A549 (cell line): ENCODE measurements around the gene ADIPOQ. TPM values are rescaled to one million over a fixed set of nuclear protein-coding genes. Genes with fewer than 3 reads are reported as not detected.
"Not testable (repeated sequence)": the region's sequence is repeated elsewhere in the genome, so short reads cannot be mapped to it uniquely, and the experiment has no call there.

Source experiments
- ATAC-seq, 2 experiments: fragments of 200-7000 bp in 1 of 2; fragments of >200 bp in 1 of 2; cut with Nextera tagmentation in 1 of 2; cut with Tn5 transposase in 1 of 2; 3 replicates each; pipeline versions ENCODE4 v1.8.0 to v1.9.1; 2018 to 2020; ENCODE audit warnings: mild to moderate bottlenecking in 1 of 2, moderate library complexity in 1 of 2
- CTCF ChIA-PET: fragments of 300-600 bp; sonication (Branson Sonifier 250); formaldehyde crosslinking; extraction: SDS; loops from one replicate; lab custom pipeline; 2021; ENCODE audit warnings: antibody characterized with exemption, inconsistent platforms; lab: Yijun Ruan, JAX
- POLR2A ChIA-PET: fragments of 350-600 bp; formaldehyde crosslinking; extraction: SDS; loops from one replicate; lab custom pipeline; 2021; ENCODE audit warnings: antibody characterized with exemption, inconsistent platforms; lab: Yijun Ruan, JAX
- DNase-seq, 2 experiments: peaks; one replicate each; pipeline versions ENCODE4 v3.0.0 to v3.0.0-alpha.2; 2011 to 2016; ENCODE audit warnings: low read depth in 1 of 2, low spot score in 1 of 2
- FAIRE-seq: peaks from 2 replicates; lab custom pipeline; 2011; peaks lifted over from hg19 to GRCh38; lab: Jason Lieb, UNC
- H3K27ac ChIP-seq, 2 experiments: fragments of >200 bp; sonication (Bioruptor Twin); formaldehyde crosslinking; 3 replicates each; pipeline ENCODE4 v1.5.1; 2016 to 2017
- H3K4me1 ChIP-seq: fragments of >200 bp; sonication (Bioruptor Twin); formaldehyde crosslinking; 3 replicates; pipeline ENCODE4 v1.6.1; 2016
- H3K4me2 ChIP-seq: fragments of >200 bp; sonication (Bioruptor Twin); formaldehyde crosslinking; 3 replicates; pipeline ENCODE4 v1.6.1; 2016
- H3K4me3 ChIP-seq: fragments of >200 bp; sonication (Bioruptor Twin); formaldehyde crosslinking; 3 replicates; pipeline ENCODE4 v1.5.1; 2016
- H3K9me3 ChIP-seq: fragments of >200 bp; sonication (Bioruptor Twin); formaldehyde crosslinking; 3 replicates; pipeline ENCODE4 v1.6.1; 2016
- ATOH8 ChIP-seq: fragments of 250-450 bp; sonication (Bioruptor Pico); IDR thresholded peaks from 2 replicates; pipeline ENCODE4 v1.5.0; 2020; ENCODE audit warnings: low read depth, mild to moderate bottlenecking, moderate library complexity
- BHLHE40 ChIP-seq: IDR thresholded peaks from 2 replicates; pipeline ENCODE4 v1.6.1; 2012; ENCODE audit warnings: low read depth, low read length, inconsistent platforms
- CBX2 ChIP-seq: fragments of 200-600 bp; sonication (generic); IDR thresholded peaks from 2 replicates; pipeline ENCODE4 v1.6.1; 2016; ENCODE audit warnings: low read depth, mild to moderate bottlenecking, borderline replicate concordance
- CEBPB ChIP-seq, 2 experiments: fragments of >200 bp in 1 of 2; sonication (Bioruptor Twin) in 1 of 2; formaldehyde crosslinking in 1 of 2; IDR thresholded peaks; 2 replicates each; pipeline ENCODE4 v1.6.1; 2012 to 2016
- EHMT2 ChIP-seq: fragments of 200-600 bp; sonication (generic); IDR thresholded peaks from 2 replicates; pipeline ENCODE4 v1.6.1; 2016; ENCODE audit warnings: antibody characterized with exemption, low read depth, mild to moderate bottlenecking, moderate library complexity
- FOSL2 ChIP-seq, 2 experiments: fragments of 450-650 bp in 1 of 2; fragments of >200 bp in 1 of 2; sonication (Bioruptor Twin) in 1 of 2; formaldehyde crosslinking; IDR thresholded peaks; 2 replicates each; pipeline versions ENCODE4 v1.5.0 to v1.6.1; 2016 to 2020; ENCODE audit warnings: mild to moderate bottlenecking in 1 of 2, moderate library complexity in 1 of 2
- FOXS1 ChIP-seq: fragments of 250-450 bp; sonication (Bioruptor Pico); IDR thresholded peaks from 2 replicates; pipeline ENCODE4 v1.5.0; 2020; ENCODE audit warnings: mild to moderate bottlenecking, moderate library complexity
- GATA3 ChIP-seq: IDR thresholded peaks from 2 replicates; pipeline ENCODE4 v1.6.1; 2012; ENCODE audit warnings: borderline replicate concordance
- HES2 ChIP-seq: fragments of >200 bp; sonication (Bioruptor Twin); formaldehyde crosslinking; IDR thresholded peaks from 2 replicates; pipeline ENCODE4 v1.6.1; 2016
- HOXB13 ChIP-seq: fragments of 250-450 bp; sonication (Bioruptor Pico); IDR thresholded peaks from 2 replicates; pipeline ENCODE4 v1.5.0; 2020; ENCODE audit warnings: low read depth, mild to moderate bottlenecking, moderate library complexity
- JUN ChIP-seq, 2 experiments: fragments of >200 bp; sonication (Bioruptor Twin); formaldehyde crosslinking; IDR thresholded peaks; 2 replicates in 1 of 2; 3 replicates in 1 of 2; pipeline ENCODE4 v1.6.1; 2016 to 2017
- JUNB ChIP-seq: fragments of >200 bp; sonication (Bioruptor Twin); formaldehyde crosslinking; IDR thresholded peaks from 2 replicates; pipeline ENCODE4 v1.6.1; 2016
- KDM1A ChIP-seq: fragments of 200-600 bp; sonication (generic); IDR thresholded peaks from 2 replicates; pipeline ENCODE4 v1.6.1; 2016; ENCODE audit warnings: low read depth, mild to moderate bottlenecking
- KDM5A ChIP-seq: fragments of 200-600 bp; sonication (generic); IDR thresholded peaks from 2 replicates; pipeline ENCODE4 v1.6.1; 2016; ENCODE audit warnings: antibody characterized with exemption, mild to moderate bottlenecking
- MAFK ChIP-seq: fragments of 450-650 bp; IDR thresholded peaks from 2 replicates; pipeline ENCODE4 v1.6.1; 2014; ENCODE audit not compliant: partially characterized antibody
- MAX ChIP-seq: IDR thresholded peaks from 2 replicates; pipeline ENCODE4 v1.6.1; 2012
- NPAS2 ChIP-seq: fragments of 250-450 bp; sonication (Bioruptor Pico); IDR thresholded peaks from 2 replicates; pipeline ENCODE4 v1.8.0; 2022; ENCODE audit warnings: mild to moderate bottlenecking, moderate library complexity, borderline replicate concordance
- PHF8 ChIP-seq: fragments of 200-600 bp; sonication (generic); IDR thresholded peaks from 2 replicates; pipeline ENCODE4 v1.6.1; 2016; ENCODE audit warnings: low read depth, mild to moderate bottlenecking, antibody characterized with exemption, moderate library complexity, borderline replicate concordance
- RARB ChIP-seq: fragments of 250-450 bp; sonication (Bioruptor Pico); IDR thresholded peaks from 2 replicates; pipeline ENCODE4 v1.8.0; 2021; ENCODE audit warnings: mild to moderate bottlenecking, moderate library complexity
- RCOR1 ChIP-seq: fragments of 150-350 bp; IDR thresholded peaks from 2 replicates; pipeline ENCODE4 v1.6.1; 2014; ENCODE audit warnings: antibody characterized with exemption, low read length, low read depth
- TP53 ChIP-seq: fragments of 250-450 bp; sonication (Bioruptor Pico); IDR thresholded peaks from 2 replicates; pipeline ENCODE4 v1.5.0; 2021; ENCODE audit warnings: mild to moderate bottlenecking, moderate library complexity
- USF2 ChIP-seq: fragments of 450-650 bp; IDR thresholded peaks from 2 replicates; pipeline ENCODE4 v1.6.1; 2014; ENCODE audit warnings: antibody characterized with exemption
- ZFP36 ChIP-seq: fragments of 450-650 bp; IDR thresholded peaks from 2 replicates; pipeline ENCODE4 v1.6.1; 2014; ENCODE audit warnings: borderline replicate concordance; ENCODE audit not compliant: partially characterized antibody
- WGBS: methylation state at CpG from one replicate; pipeline ENCODE4 v1.1.6; 2017; ENCODE audit errors: missing lambda C conversion rate; 5-methylcytosine and 5-hydroxymethylcytosine counted together
- polyA plus RNA-seq, 4 experiments: library from polyadenylated mRNA; depleted of rRNA in 3 of 4; stranded (reverse); fragments of >200 nt; fragmentation: RNase III in 1 of 4; extraction: RNeasy Plus Mini Kit Qiagen cat#74134 plus additional on column Dnase treatment in 1 of 4; gene quantifications; 2 replicates in 3 of 4; 3 replicates in 1 of 4; pipeline ENCODE4 v1.2.3, GENCODE V29; 2011 to 2017

Gene ADIPOQ
- polyA plus RNA-seq, 2 of the 4 experiments (the other 2 are of a cell fraction): not detected

DNA sequence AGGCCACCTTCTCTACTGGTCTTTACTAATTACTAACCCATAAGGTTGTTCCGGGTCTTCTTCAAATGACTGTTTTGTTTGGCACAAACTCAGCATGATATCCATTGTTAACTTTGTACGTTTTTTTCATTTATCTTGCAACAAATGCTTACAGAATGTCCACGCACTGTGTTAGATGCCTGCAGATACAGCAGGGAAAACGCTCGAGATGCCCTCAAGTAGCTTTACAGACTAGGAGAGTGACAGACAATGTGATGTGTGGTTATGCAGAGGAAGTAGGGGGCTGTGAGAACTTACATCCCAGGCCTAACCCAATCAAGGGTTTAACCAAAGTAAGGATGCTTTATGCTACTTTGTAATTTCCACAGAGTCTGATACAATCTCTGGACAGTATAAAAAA is 35.3 kb upstream of the ADIPOQ start:
- H3K4me3 ChIP-seq: peak overlapping the region; percentile 67
- ATAC-seq: no peak
- H3K27ac ChIP-seq: peak overlapping the region; percentile 91 to 96
- H3K9me3 ChIP-seq: no peaks in the 10 kb centered on the region
- DNase-seq: no peak
- 72% methylated on average over 5 of the region's 5 CpGs for WGBS
- no peak for FAIRE-seq
- peak overlapping the region; percentile 99 for H3K4me2 ChIP-seq
- POLR2A ChIA-PET: interaction anchor here (2.1 kb wide), 1 partner anchor 24 kb away, joined by 9 read pairs; the partner anchor contains the start of gene EIF4A2
- CTCF ChIA-PET: interaction anchor here (1.0 to 3.8 kb wide), 3 partner anchors 14 to 191 kb away, joined by 3 to 15 read pairs (median 9); no protein-coding TSS in a partner anchor
- H3K4me1 ChIP-seq: peaks cover 15% of the 10 kb centered on the region; the same call in 2 of the 3 replicates
- TF ChIP-seq HOXB13 (CRISPR knock-in tag) (no peak), GATA3 (no peak), HES2 (no peak), ATOH8 (CRISPR knock-in tag) (no peak), RCOR1 (no peak)

- ATAC-seq (no peak), FAIRE-seq (no peak), DNase-seq (no peak)
- CTCF ChIA-PET: interaction anchor here (0.7 to 1.1 kb wide), 2 partner anchors 10 to 260 kb away, joined by 3 to 4 read pairs; no protein-coding TSS in a partner anchor
- 60% methylated on average over 4 of the region's 5 CpGs for WGBS
- peaks cover 12% of the 10 kb centered on the region; the same call in 2 of the 3 replicates for H3K4me1 ChIP-seq
- H3K4me2 ChIP-seq: no peak overlapping the region
- POLR2A ChIA-PET: no interaction called here
- H3K9me3 ChIP-seq: no peaks in the 10 kb centered on the region
- H3K27ac ChIP-seq: no peak overlapping the region
- TF ChIP-seq EHMT2 (no peak), RARB (CRISPR knock-in tag) (no peak), HOXB13 (CRISPR knock-in tag) (no peak), MAX (no peak), MAFK (no peak), NPAS2 (no peak), JUN (IDR thresholded peaks at IDR 0.05) (no peak)
- no peak overlapping the region for H3K4me3 ChIP-seq
Measured at GRCh38 chr3:186810336-186810996, 32.0 kb upstream of the ADIPOQ start.

DNA sequence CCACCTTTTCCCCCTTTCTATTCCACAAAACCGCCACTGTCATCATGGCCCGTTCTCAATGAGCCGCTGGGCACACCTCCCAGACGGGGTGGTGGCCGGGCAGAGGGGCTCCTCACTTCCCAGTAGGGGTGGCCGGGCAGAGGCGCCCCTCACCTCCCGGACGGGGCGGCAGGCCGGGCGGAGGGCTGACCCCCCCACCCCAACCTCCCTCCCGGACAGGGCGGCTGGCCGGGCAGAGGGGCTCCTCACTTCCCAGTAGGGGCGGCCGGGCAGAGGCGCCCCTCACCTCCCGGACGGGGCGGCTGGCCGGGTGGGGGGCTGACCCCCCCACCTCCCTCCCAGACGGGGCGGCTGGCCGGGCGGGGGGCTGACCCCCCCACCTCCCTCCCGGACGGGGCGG is 31.2 kb upstream of the ADIPOQ start:
- H3K9me3 ChIP-seq, H3K4me2 ChIP-seq, H3K27ac ChIP-seq, DNase-seq, FAIRE-seq, ATAC-seq, POLR2A ChIA-PET, H3K4me3 ChIP-seq: not testable (repeated sequence)
- 97% methylated on average over 3 of the region's 29 CpGs for WGBS
- CTCF ChIA-PET: interaction anchor here (1.1 kb wide), 1 partner anchor 9 kb away, joined by 4 read pairs; no protein-coding TSS in a partner anchor
- H3K4me1 ChIP-seq: peaks cover 17% of the 10 kb centered on the region; the same call in 2 of the 3 replicates

GRCh38 chr3:186814100-186814499 is 28.4 kb upstream of the ADIPOQ start:
- ChIA-PET POLR2A (no interaction called here), CTCF (interaction anchor here (0.7 kb wide), 1 partner anchor 279 kb away, joined by 3 read pairs; no protein-coding TSS in a partner anchor)
- H3K4me2 ChIP-seq: no peak overlapping the region
- 92% methylated on average over 4 of the region's 4 CpGs for WGBS
- FAIRE-seq (no peak), DNase-seq (no peak), ATAC-seq (no peak)
- no peak for TF ChIP-seq ZFP36
- no peak for TF ChIP-seq TP53
- H3K4me1 ChIP-seq: peaks cover 11% of the 10 kb centered on the region; the same call in 2 of the 3 replicates
- H3K9me3 ChIP-seq: no peaks in the 10 kb centered on the region
- H3K27ac ChIP-seq: no peak overlapping the region
- no peak overlapping the region for H3K4me3 ChIP-seq

- no peak for FAIRE-seq
- POLR2A ChIA-PET: no interaction called here
- peak; percentile 37 to 74 for DNase-seq
- TF ChIP-seq BHLHE40 (no peak), PHF8 (no peak), FOXS1 (CRISPR knock-in tag) (no peak), JUNB (no peak), KDM1A (no peak), CEBPB (IDR thresholded peaks at IDR 0.05) (no peak), KDM5A (no peak), CBX2 (no peak), USF2 (no peak), MAFK (peak; percentile 60), FOSL2 (IDR thresholded peaks at IDR 0.05) (no peak), FOSL2 (CRISPR knock-in tag; IDR thresholded peaks at IDR 0.05) (peak; percentile 46; the same call in 1 of the 2 replicates)
- TF ChIP-seq, all 56 proteins: peak for 2
- CTCF ChIA-PET: no interaction called here
- 90% methylated on average over 1 of the region's 1 CpG for WGBS
- Histone ChIP-seq H3K4me3 (no peak overlapping the region), H3K27ac (peak overlapping the region; percentile 13 to 67; a peak in 4 of 6 replicates), H3K4me2 (peak overlapping the region; percentile 42), H3K4me1 (peaks cover 11% of the 10 kb centered on the region; the same call in 2 of the 3 replicates), H3K9me3 (no peaks in the 10 kb centered on the region)
- peak; percentile 74 to 90; a peak in 5 of 6 replicates for ATAC-seq
Measured at GRCh38 chr3:186815435-186815834, 27.1 kb upstream of the ADIPOQ start.
